Stimulated activated naive B cell treated with anti-CD40 and anti-IgM and Interleukin-4, amounts not matched to agents 10 μg/mL and 1 μg/mL and 100 μg/mL, for 72 hours (primary cell): ENCODE results near the gene MINDY4.

Experiments used
- ATAC-seq, 2 donors: fragments of 150-1000 bp; cut with Tn5 transposase; replicated peaks; 2 replicates each; pipeline ENCODE4 v1.10.0; 2021; ENCODE audit warnings: moderate library complexity in 1 of 2
- DNase-seq: peaks from one replicate; pipeline ENCODE4 v3.0.0; 2021
- H3K27ac Mint-ChIP-seq: one replicate; pipeline ENCODE4 v1.8.0; 2022; ENCODE audit warnings: mild to moderate bottlenecking, mixed read lengths
- H3K27me3 Mint-ChIP-seq, 2 donors: one replicate each; pipeline ENCODE4 v1.8.0; 2022; ENCODE audit warnings: mixed read lengths in 2 of 2
- H3K36me3 Mint-ChIP-seq, 2 donors: one replicate each; pipeline ENCODE4 v1.8.0; 2022; ENCODE audit warnings: mixed read lengths in 2 of 2, mild to moderate bottlenecking in 1 of 2
- H3K4me1 Mint-ChIP-seq, 2 donors: one replicate each; pipeline ENCODE4 v1.8.0; 2022; ENCODE audit warnings: mixed read lengths in 2 of 2, mild to moderate bottlenecking in 1 of 2
- H3K4me3 Mint-ChIP-seq, 2 donors: one replicate each; pipeline ENCODE4 v1.8.0; 2022; ENCODE audit warnings: mild to moderate bottlenecking in 2 of 2, mixed read lengths in 2 of 2, moderate library complexity in 1 of 2
- H3K9me3 Mint-ChIP-seq, 2 donors: one replicate each; pipeline ENCODE4 v1.8.0; 2022; ENCODE audit warnings: mixed read lengths in 2 of 2, mild to moderate bottlenecking in 1 of 2

The MINDY4 gene

GRCh38 chr7:30734497-30734896 lies 36.7 kb upstream of the MINDY4 start:
- no peak overlapping the region for H3K27ac Mint-ChIP-seq
- ATAC-seq = no peak
- peaks cover 13 to 32% of the 10 kb centered on the region in 2 donors for H3K27me3 Mint-ChIP-seq
- H3K36me3 Mint-ChIP-seq = no peaks in the 10 kb centered on the region
- H3K4me3 Mint-ChIP-seq = no peak overlapping the region
- DNase-seq = no peak
- no peaks in the 10 kb centered on the region for H3K9me3 Mint-ChIP-seq
- H3K4me1 Mint-ChIP-seq = peaks cover 6 to 7% of the 10 kb centered on the region in 2 donors

GRCh38 chr7:30735631-30736030 lies 35.6 kb upstream of the MINDY4 start:
- H3K27me3 Mint-ChIP-seq = peaks cover 13 to 32% of the 10 kb centered on the region in 2 donors
- DNase-seq (no peak), ATAC-seq (no peak)
- no peak overlapping the region for H3K4me3 Mint-ChIP-seq
- no peaks in the 10 kb centered on the region for H3K9me3 Mint-ChIP-seq
- H3K27ac Mint-ChIP-seq = no peak overlapping the region
- H3K4me1 Mint-ChIP-seq = peaks cover 6 to 7% of the 10 kb centered on the region in 2 donors
- no peaks in the 10 kb centered on the region for H3K36me3 Mint-ChIP-seq

DNA sequence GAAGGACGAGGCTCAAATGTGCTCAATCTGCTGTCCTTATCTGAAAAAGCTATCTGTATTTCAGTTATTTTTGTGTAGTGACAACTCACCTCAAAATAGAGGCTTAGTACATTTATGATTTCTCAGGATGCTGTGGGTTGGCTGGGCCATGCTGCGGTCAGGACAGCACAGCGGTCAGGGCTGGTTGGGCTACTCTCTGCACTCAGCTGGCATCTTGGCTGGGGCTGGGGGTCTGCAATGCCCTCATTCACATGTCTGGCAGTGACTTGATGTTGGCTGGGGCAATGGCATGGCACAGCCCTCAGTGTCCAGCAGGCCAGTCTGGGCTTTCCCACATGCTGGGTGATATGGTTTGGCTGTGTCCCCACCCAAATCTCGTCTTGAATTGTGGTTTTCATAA lies 34.9 kb upstream of the MINDY4 start:
- Mint-ChIP-seq H3K9me3 (no peaks in the 10 kb centered on the region), H3K4me1 (peaks cover 6 to 7% of the 10 kb centered on the region in 2 donors), H3K27me3 (peaks cover 13 to 30% of the 10 kb centered on the region in 2 donors), H3K4me3 (no peak overlapping the region), H3K36me3 (no peaks in the 10 kb centered on the region), H3K27ac (no peak overlapping the region)
- ATAC-seq (no peak), DNase-seq (no peak)

DNA sequence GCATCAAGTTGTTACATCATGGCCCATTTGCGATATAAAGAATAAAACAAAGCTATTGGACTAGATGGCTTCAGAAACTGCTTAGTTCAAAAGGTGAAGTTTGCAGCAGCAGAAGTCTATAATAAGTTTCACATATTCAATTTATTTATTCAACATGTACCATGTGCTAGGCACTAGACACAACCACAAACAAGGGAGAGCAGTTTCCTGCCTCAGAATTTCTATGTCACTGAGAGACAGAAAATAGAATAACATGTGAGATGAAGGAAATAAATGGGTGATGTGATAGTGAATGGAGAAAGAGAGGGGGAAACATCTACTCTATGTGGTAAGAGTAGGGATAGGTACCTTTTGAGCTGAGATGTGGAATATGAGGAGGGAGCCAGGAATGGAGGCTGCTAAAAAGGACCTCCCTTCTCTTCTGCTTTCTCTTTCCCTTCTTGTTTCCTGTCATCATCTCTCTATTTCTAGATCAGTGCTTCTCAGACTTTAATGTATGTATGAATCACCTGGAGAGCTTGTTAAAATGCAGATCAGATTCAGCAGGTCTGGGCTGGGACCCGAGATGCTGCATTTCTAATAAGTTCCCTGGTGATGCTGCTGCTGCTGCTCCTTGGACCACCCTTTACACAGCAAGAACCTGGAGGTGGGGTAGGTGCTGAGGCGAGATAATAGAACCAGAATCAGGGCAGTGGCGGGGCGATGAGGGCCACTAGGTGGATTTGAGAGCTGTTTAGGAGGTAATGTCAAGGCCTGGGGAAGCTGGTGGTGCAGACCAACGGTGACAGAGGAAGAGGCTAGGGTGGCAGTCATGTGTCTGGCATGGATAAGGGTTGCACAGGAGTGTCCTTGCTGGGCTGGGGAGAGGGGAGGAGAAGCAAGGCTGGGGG lies 32.9 kb upstream of the MINDY4 start:
- no peak overlapping the region for H3K4me3 Mint-ChIP-seq

DNA sequence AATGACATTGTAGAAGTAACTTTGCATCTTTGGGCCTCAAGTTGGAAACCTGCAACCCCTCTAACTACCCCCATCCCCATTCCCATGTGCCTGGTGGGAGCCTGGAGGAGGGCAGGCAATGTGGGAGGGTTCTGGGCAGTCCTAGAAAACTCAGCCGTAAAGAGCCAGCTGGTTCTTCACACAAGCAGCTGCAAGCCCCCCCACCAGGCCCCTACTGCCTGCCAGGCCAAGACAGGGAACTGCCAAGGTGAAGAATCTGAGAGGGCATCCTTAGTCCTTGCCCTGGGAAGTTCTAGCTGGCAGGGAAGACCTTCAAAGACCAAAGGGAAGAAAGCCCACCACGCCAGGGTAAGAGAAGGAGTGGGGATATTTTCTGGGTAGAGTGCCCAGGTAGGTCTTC lies 31.5 kb upstream of the MINDY4 start:
- Mint-ChIP-seq H3K36me3 (no peaks in the 10 kb centered on the region), H3K4me1 (peaks cover 6 to 7% of the 10 kb centered on the region in 2 donors), H3K4me3 (no peak overlapping the region), H3K9me3 (no peaks in the 10 kb centered on the region), H3K27me3 (peaks cover 0 to 17% of the 10 kb centered on the region in 2 donors), H3K27ac (no peak overlapping the region)
- ATAC-seq (no peak), DNase-seq (no peak)

More for the DNA sequence above, 32.9 kb upstream of the MINDY4 start:
- ATAC-seq = no peak
- Mint-ChIP-seq H3K36me3 (no peaks in the 10 kb centered on the region), H3K27me3 (peaks cover 13 to 16% of the 10 kb centered on the region in 2 donors), H3K27ac (no peak overlapping the region), H3K4me1 (peaks cover 6 to 7% of the 10 kb centered on the region in 2 donors), H3K9me3 (no peaks in the 10 kb centered on the region)
- no peak for DNase-seq

DNA sequence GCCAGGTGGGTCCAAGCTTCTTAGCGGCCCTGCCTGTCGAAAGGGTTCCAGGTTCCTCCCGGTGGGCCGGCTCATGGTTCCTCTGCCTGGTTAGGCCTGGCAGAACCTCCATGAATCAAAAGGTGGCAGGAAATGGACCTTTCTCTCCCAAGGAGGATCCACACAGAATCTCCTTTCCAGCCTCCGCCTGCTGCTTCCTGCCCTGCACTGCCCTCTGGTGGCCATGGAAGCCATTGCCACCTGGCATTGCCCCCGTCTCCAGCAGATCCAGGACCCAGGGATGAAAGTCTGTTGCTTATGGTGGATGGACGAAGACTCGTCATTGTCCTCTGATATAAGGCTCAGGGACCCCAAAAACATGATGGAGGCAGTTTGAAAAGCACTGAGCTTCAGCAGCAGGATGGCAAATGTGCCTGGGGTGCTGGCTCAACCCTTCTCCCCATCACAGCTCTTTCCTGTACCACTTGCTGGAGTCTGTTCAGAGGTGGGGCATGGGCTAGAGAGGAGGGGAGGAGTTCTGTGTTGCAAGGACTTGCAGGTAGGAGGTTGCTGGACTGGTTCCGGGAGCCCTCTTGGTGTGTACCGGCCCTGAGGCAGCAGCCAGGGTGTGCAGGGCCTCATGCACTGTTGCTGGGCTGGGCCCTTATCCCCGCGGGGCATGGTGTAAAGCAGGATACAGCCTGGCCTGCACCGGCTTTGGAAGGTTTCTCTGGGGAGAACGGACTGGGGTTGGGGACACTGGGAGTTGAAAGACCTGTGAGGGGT lies 30.6 kb upstream of the MINDY4 start:
- peaks cover 0 to 20% of the 10 kb centered on the region in 2 donors for H3K27me3 Mint-ChIP-seq
- H3K4me1 Mint-ChIP-seq = peaks cover 6 to 7% of the 10 kb centered on the region in 2 donors
- ATAC-seq (peak; percentile 68 to 75), DNase-seq (peak; percentile 27)
- H3K4me3 Mint-ChIP-seq = no peak overlapping the region
- H3K9me3 Mint-ChIP-seq = no peaks in the 10 kb centered on the region
- H3K36me3 Mint-ChIP-seq = no peaks in the 10 kb centered on the region
- H3K27ac Mint-ChIP-seq = no peak overlapping the region

DNA sequence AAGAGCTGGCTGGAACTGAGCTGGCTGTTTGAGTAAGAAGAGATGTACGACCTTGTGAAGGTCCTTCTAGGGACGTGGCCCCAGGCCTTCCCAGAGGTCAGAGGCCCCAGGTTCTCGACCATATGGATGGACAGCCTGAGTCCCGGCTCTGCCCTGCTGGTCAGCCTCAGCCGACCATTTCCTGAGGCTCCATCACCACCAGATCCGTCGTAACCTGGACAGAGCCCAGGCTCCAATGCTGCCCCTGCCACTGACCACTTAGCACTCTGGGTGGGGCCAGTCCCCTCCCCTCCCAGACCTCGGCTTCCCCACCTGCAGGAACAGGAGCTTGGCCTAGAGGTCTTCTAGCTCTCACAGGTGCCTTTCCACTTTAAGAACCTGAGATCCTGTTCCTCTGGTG lies 29.9 kb upstream of the MINDY4 start:
- H3K27ac Mint-ChIP-seq = no peak overlapping the region
- no peak for DNase-seq
- H3K27me3 Mint-ChIP-seq = peaks cover 0 to 21% of the 10 kb centered on the region in 2 donors
- H3K9me3 Mint-ChIP-seq = no peaks in the 10 kb centered on the region
- no peak for ATAC-seq
- H3K36me3 Mint-ChIP-seq = no peaks in the 10 kb centered on the region
- no peak overlapping the region for H3K4me3 Mint-ChIP-seq
- peaks cover 6 to 7% of the 10 kb centered on the region in 2 donors for H3K4me1 Mint-ChIP-seq

DNA sequence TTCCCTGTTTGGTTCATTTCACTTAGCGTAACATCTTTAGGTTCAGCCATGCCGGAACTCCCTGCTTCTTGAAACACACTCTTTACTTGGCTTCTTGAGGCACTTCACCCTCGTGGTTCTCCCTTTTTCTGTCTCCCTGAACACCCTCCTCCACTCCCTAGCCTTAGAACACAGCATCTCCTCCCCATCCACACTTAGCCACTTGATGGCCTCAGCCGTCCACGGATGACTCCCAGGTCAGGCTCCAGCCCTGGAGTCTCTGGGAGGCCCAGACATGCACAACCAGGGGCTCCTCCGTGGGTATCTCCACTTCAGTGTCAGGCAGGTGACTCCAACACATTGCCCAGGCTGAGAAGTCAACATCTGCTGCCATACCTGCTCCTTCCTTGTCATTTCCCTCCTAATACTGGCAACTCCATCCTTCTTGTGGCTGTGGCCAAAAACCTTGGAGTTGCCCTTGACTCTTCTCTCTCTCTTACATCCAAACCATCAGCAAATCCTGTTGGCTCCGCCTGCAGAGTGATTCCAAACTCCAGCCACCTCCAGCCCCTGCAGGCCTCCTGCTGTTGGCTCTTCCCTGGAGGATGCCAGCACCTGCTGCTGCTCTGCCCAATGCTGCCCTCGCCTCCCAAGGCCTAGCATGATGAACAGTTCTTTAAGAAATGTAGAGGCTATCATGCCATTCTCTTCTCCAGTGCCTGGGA lies 27.7 kb upstream of the MINDY4 start:
- H3K27ac Mint-ChIP-seq = no peak overlapping the region
- H3K36me3 Mint-ChIP-seq = no peaks in the 10 kb centered on the region

DNA sequence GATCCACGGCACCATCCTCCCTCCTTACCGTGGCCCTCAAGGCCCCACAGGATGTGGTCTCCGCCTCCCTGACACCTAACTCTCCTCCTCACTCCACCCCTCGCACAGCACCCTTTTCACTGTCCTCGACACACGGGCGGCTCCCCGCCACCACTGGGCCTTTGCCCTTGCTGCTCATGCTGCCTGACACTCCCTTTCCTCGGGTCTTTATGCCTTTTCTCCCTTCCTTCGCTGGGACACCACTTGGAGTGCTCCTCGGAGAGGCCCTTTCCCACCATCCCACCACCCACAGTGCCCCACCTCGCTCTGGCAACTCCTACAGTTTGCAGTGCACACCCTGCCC lies 27.2 kb upstream of the MINDY4 start:
- Mint-ChIP-seq H3K27ac (no peak overlapping the region), H3K4me3 (no peak overlapping the region), H3K9me3 (no peaks in the 10 kb centered on the region), H3K27me3 (peaks cover 0 to 21% of the 10 kb centered on the region in 2 donors), H3K36me3 (no peaks in the 10 kb centered on the region), H3K4me1 (no peaks in the 10 kb centered on the region)
- DNase-seq (no peak), ATAC-seq (no peak)

More for the DNA sequence above, 27.7 kb upstream of the MINDY4 start:
- DNase-seq (no peak), ATAC-seq (no peak)
- peaks cover 0 to 21% of the 10 kb centered on the region in 2 donors for H3K27me3 Mint-ChIP-seq
- H3K4me1 Mint-ChIP-seq = peaks cover 2 to 3% of the 10 kb centered on the region in 2 donors
- no peak overlapping the region for H3K4me3 Mint-ChIP-seq
- H3K9me3 Mint-ChIP-seq = no peaks in the 10 kb centered on the region

DNA sequence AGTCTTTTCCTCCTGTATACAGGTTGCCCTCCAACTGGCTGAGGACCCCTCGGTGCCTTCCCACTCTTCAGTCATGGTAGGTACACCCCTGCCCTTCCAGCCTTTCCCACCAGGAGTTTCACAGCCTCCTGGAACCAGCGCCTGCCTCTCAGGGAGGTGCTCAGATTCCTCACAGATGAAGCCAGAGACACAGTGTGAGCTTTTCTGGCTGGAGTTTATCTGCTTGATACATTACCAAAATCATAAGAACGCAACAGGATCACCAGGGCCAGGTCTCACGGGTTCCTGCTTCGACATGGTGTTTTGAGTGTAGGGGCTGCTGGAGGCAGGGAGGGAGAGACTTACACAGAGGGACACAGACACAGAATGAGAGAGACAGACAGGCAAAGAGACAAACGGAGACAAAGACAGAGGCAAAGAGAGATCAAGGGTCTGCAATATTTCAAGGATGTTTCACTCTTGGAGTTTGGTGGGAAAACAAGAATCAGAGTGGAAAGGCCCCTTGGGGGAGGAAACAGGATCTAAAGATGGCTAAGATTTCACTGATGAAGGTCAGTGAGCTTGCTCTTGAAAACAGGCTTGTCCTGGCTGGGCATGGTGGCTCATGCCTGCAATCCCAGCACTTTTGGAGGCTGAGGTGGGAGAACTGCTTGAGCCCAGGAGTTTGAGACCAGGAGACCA lies 25.8 kb upstream of the MINDY4 start:
- no peak overlapping the region for H3K27ac Mint-ChIP-seq
- H3K4me3 Mint-ChIP-seq = no peak overlapping the region
- H3K9me3 Mint-ChIP-seq = peaks cover 4 to 5% of the 10 kb centered on the region in 2 donors
- no peaks in the 10 kb centered on the region for H3K36me3 Mint-ChIP-seq
- DNase-seq = no peak
- H3K4me1 Mint-ChIP-seq = no peaks in the 10 kb centered on the region
- ATAC-seq = no peak
- H3K27me3 Mint-ChIP-seq = peaks cover 0 to 21% of the 10 kb centered on the region in 2 donors

- ATAC-seq (no peak), DNase-seq (no peak)
- Mint-ChIP-seq H3K4me3 (no peak overlapping the region), H3K27me3 (peaks cover 0 to 9% of the 10 kb centered on the region in 2 donors), H3K9me3 (peaks cover 8 to 11% of the 10 kb centered on the region in 2 donors), H3K36me3 (no peaks in the 10 kb centered on the region), H3K27ac (no peak overlapping the region), H3K4me1 (no peaks in the 10 kb centered on the region)
Measured at GRCh38 chr7:30750010-30750409, 21.2 kb upstream of the MINDY4 start.

- no peak overlapping the region for H3K4me3 Mint-ChIP-seq
- H3K36me3 Mint-ChIP-seq = no peaks in the 10 kb centered on the region
- H3K9me3 Mint-ChIP-seq = peaks cover 8 to 11% of the 10 kb centered on the region in 2 donors
- ATAC-seq = no peak
- H3K27me3 Mint-ChIP-seq = peaks cover 0 to 5% of the 10 kb centered on the region in 2 donors
- no peaks in the 10 kb centered on the region for H3K4me1 Mint-ChIP-seq
- DNase-seq = no peak
- no peak overlapping the region for H3K27ac Mint-ChIP-seq
Measured at GRCh38 chr7:30750683-30751650, 20.2 kb upstream of the MINDY4 start.

DNA sequence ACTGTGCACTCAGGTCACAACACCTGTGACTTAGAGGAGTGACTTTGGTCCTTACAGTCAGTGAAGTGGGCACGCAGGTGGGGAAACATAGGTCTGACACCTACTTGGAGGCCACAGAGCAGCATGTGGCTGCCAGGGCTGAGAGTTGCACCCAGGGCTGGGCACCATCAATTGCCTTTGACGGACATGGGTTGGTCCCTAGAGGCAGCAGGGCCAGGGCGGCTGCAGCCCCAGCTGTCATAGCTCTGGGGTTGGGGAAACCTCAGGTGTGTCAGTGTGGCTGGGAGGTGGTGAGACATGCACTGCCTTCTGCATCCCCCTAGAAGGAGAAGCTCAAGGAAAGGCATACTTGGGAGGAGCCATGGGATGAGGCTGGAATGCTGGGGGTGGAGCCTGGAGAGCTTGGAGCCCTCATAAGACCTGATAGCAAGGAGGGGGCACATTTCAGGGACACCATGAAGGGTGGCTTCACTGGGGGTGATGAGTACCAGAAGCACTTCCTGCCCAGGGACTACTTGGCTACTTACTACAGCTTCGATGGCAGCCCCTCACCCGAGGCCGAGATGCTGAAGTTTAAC lies 19.4 kb upstream of the MINDY4 start, which contains the start of gene INMT:
TSS of gene INMT (plus strand) at position 440 of the 578 bp plus-strand sequence. CDS start at position 456, 16 bp downstream.
- peaks cover 0 to 5% of the 10 kb centered on the region in 2 donors for H3K27me3 Mint-ChIP-seq
- peaks cover 8 to 11% of the 10 kb centered on the region in 2 donors for H3K9me3 Mint-ChIP-seq
- H3K4me3 Mint-ChIP-seq = no peak within 1 kb of the TSS
- H3K27ac Mint-ChIP-seq = no peak within 1 kb of the TSS
- H3K4me1 Mint-ChIP-seq = no peaks in the 10 kb centered on the region
- ATAC-seq (no peak), DNase-seq (no peak)
- no peaks in the 10 kb centered on the region for H3K36me3 Mint-ChIP-seq
